GM23338 (cell line): Measurements from ENCODE around the gene TAF1D. TPM values are rescaled to one million over a fixed set of nuclear protein-coding genes. Genes with fewer than 3 reads are reported as not detected.

Experiments used
- ATAC-seq: fragments of 200-7000 bp; cut with Tn5 transposase; 3 replicates; pipeline ENCODE4 v1.9.1; 2020
- DNase-seq: peaks from one replicate; pipeline ENCODE4 v3.0.0-alpha.2; 2015; ENCODE audit warnings: low spot score
- H2AFZ ChIP-seq: fragments of 200-600 bp; sonication (generic); 2 replicates; pipeline ENCODE4 v1.8.0; 2016; ENCODE audit warnings: antibody characterized with exemption, mild to moderate bottlenecking, moderate library complexity
- H3F3A ChIP-seq: fragments of 200-600 bp; sonication (generic); replicated peaks from 2 replicates; pipeline ENCODE4 v1.8.0; 2017; ENCODE audit warnings: antibody characterized with exemption, mixed run types, low read depth
- H3K27ac ChIP-seq: fragments of 200-600 bp; sonication (generic); 2 replicates; pipeline ENCODE4 v1.6.1; 2016; ENCODE audit warnings: low read depth
- H3K27me3 ChIP-seq: fragments of 200-600 bp; sonication (generic); 2 replicates; pipeline ENCODE4 v1.8.0; 2016; ENCODE audit warnings: mild to moderate bottlenecking, mixed run types, moderate library complexity; ENCODE audit not compliant: insufficient read depth
- H3K36me3 ChIP-seq: fragments of 200-600 bp; sonication (generic); 2 replicates; pipeline ENCODE4 v1.8.0; 2016; ENCODE audit warnings: mild to moderate bottlenecking; ENCODE audit not compliant: insufficient read depth
- H3K4me1 ChIP-seq: fragments of 200-600 bp; sonication (generic); 2 replicates; pipeline ENCODE4 v1.8.0; 2016; ENCODE audit warnings: mild to moderate bottlenecking, moderate library complexity; ENCODE audit not compliant: insufficient read depth
- H3K4me2 ChIP-seq: fragments of 200-600 bp; sonication (generic); 2 replicates; pipeline ENCODE4 v1.7.1; 2017; ENCODE audit warnings: mixed run types
- H3K4me3 ChIP-seq: fragments of 200-600 bp; sonication (generic); 2 replicates; pipeline ENCODE4 v1.6.1; 2016; ENCODE audit warnings: mixed run types
- H3K79me2 ChIP-seq: fragments of 200-600 bp; sonication (generic); replicated peaks from 2 replicates; pipeline ENCODE4 v1.8.0; 2017; ENCODE audit warnings: mild to moderate bottlenecking; ENCODE audit not compliant: insufficient read depth
- H3K9me2 ChIP-seq: fragments of 200-600 bp; sonication (generic); 2 replicates; pipeline ENCODE4 v1.8.0; 2017; ENCODE audit not compliant: insufficient read depth
- H4K20me1 ChIP-seq: fragments of 200-600 bp; sonication (generic); replicated peaks from 2 replicates; pipeline ENCODE4 v1.8.0; 2017; ENCODE audit warnings: mild to moderate bottlenecking; ENCODE audit not compliant: insufficient read depth
- H3K27ac Mint-ChIP-seq: 2 replicates; pipeline ENCODE4 v1.8.0; 2020; ENCODE audit warnings: inconsistent platforms, mild to moderate bottlenecking, moderate library complexity, mixed read lengths
- H3K27me3 Mint-ChIP-seq: 3 replicates; pipeline ENCODE4 v1.8.0; 2022; ENCODE audit warnings: low read depth, mild to moderate bottlenecking, moderate library complexity, mixed read lengths, inconsistent platforms; ENCODE audit not compliant: insufficient read depth, poor library complexity
- H3K36me3 Mint-ChIP-seq: 3 replicates; pipeline ENCODE4 v1.8.0; 2021; ENCODE audit warnings: low read depth, mild to moderate bottlenecking, inconsistent platforms, moderate library complexity, mixed read lengths
- H3K4me1 Mint-ChIP-seq: 3 replicates; pipeline ENCODE4 v1.8.0; 2020; ENCODE audit warnings: mild to moderate bottlenecking, inconsistent platforms, mixed read lengths
- H3K4me3 Mint-ChIP-seq: 3 replicates; pipeline ENCODE4 v1.8.0; 2021; ENCODE audit warnings: moderate library complexity, mild to moderate bottlenecking, inconsistent platforms, mixed read lengths
- H3K9me3 Mint-ChIP-seq: 3 replicates; pipeline ENCODE4 v1.8.0; 2020; ENCODE audit warnings: moderate library complexity, mild to moderate bottlenecking, inconsistent platforms, mixed read lengths
- CREB1 ChIP-seq: fragments of 250-450 bp; sonication (Bioruptor Pico); IDR thresholded peaks from 2 replicates; pipeline ENCODE4 v1.5.0; 2020; ENCODE audit warnings: low read depth, mild to moderate bottlenecking, moderate library complexity
- EZH2 ChIP-seq: fragments of 200-600 bp; sonication (generic); IDR thresholded peaks from one replicate; pipeline ENCODE4 v1.8.0; 2017; ENCODE audit warnings: antibody characterized with exemption, mild to moderate bottlenecking, low read depth; ENCODE audit not compliant: unreplicated experiment
- EZH2phosphoT487 ChIP-seq: fragments of 200-600 bp; sonication (generic); IDR thresholded peaks from one replicate; pipeline ENCODE4 v1.8.1; 2018; ENCODE audit warnings: antibody characterized with exemption; ENCODE audit not compliant: unreplicated experiment
- JUNB ChIP-seq: IDR thresholded peaks from one replicate; pipeline ENCODE4 v1.6.1; 2016; ENCODE audit warnings: antibody characterized with exemption; ENCODE audit not compliant: unreplicated experiment
- NANOG ChIP-seq: IDR thresholded peaks from 2 replicates; pipeline ENCODE4 v1.6.1; 2016; ENCODE audit warnings: antibody characterized with exemption, borderline replicate concordance
- POLR2AphosphoS5 ChIP-seq: IDR thresholded peaks from 2 replicates; pipeline ENCODE4 v1.6.1; 2016; ENCODE audit warnings: antibody characterized with exemption, low read depth
- ZNF114 ChIP-seq: fragments of 250-450 bp; sonication (Bioruptor Pico); IDR thresholded peaks from 2 replicates; pipeline ENCODE4 v1.5.0; 2020; ENCODE audit warnings: mild to moderate bottlenecking, moderate library complexity
- polyA plus RNA-seq: library from polyadenylated mRNA; unstranded; fragments of >200 nt; fragmentation: Nextera tagmentation; extraction: Ambion mirVana; gene quantifications from 2 replicates; pipeline ENCODE4 v1.2.1, GENCODE V29; 2016
- total RNA-seq: library from RNA; depleted of rRNA; stranded (reverse); fragments of >200 nt; shearing (Covaris generic); gene quantifications from 2 replicates; pipeline ENCODE4 v1.2.3, GENCODE V29; 2014
- TF ChIP-seq, protein P1 (sequence below), 2 experiments: fragments of 200-600 bp in 1 of 2; sonication (generic) in 1 of 2; conservative IDR thresholded peaks; 2 replicates each; pipeline versions ENCODE4 v1.5.1 to v1.6.1; 2016 to 2017; ENCODE audit warnings: antibody characterized with exemption in 2 of 2, low read depth in 2 of 2, mild to moderate bottlenecking in 2 of 2, moderate library complexity in 1 of 2
- TF ChIP-seq, protein P2 (sequence below): IDR thresholded peaks from one replicate; pipeline ENCODE4 v1.6.1; 2018; ENCODE audit warnings: antibody characterized with exemption; ENCODE audit not compliant: unreplicated experiment

TAF1D gene
- total and polyA plus RNA-seq, 2 experiments from 2014 or later, result 240 to 246 TPM

DNA sequence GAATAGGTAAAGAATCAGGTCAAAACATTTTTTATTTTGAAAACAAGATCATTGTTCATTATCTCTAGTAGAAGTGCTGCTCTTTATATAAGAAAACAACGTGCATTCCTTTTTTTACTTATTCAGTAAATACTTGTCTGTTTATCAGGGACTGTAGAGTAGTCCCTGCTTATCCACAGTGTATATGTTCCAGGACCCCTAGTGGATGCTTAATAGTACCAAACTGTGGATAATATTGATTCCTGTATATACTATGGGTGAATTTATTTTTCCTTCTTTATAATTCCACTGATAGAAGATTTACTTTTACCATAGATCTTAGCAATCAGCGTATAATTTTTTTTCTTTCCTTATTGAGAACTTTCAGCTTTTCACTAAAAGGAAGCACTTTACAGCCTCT lies 47.2 kb downstream of the TAF1D start:
- H3K4me3 Mint-ChIP-seq, result no peak overlapping the region
- Histone ChIP-seq H3K27me3 (no peaks in the 10 kb centered on the region), H3K4me1 (no peaks in the 10 kb centered on the region), H3K27ac (no peak overlapping the region), H3K4me3 (no peak overlapping the region), H3K79me2 (no peaks in the 10 kb centered on the region), H2AFZ (no peak overlapping the region), H4K20me1 (0 out of 2 replicates have a peak, but pooled peaks cover 2% of the 10 kb centered on the region), H3K36me3 (peaks cover 52% of the 10 kb centered on the region), H3K9me2 (no peaks in the 10 kb centered on the region), H3K4me2 (no peak overlapping the region), H3F3A (no peaks in the 10 kb centered on the region)
- H3K27me3 Mint-ChIP-seq, result no peaks in the 10 kb centered on the region
- TF ChIP-seq, protein P1, sequence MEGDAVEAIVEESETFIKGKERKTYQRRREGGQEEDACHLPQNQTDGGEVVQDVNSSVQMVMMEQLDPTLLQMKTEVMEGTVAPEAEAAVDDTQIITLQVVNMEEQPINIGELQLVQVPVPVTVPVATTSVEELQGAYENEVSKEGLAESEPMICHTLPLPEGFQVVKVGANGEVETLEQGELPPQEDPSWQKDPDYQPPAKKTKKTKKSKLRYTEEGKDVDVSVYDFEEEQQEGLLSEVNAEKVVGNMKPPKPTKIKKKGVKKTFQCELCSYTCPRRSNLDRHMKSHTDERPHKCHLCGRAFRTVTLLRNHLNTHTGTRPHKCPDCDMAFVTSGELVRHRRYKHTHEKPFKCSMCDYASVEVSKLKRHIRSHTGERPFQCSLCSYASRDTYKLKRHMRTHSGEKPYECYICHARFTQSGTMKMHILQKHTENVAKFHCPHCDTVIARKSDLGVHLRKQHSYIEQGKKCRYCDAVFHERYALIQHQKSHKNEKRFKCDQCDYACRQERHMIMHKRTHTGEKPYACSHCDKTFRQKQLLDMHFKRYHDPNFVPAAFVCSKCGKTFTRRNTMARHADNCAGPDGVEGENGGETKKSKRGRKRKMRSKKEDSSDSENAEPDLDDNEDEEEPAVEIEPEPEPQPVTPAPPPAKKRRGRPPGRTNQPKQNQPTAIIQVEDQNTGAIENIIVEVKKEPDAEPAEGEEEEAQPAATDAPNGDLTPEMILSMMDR (conservative IDR thresholded peaks at IDR 0.05; ENCODE audit: low read depth in 2 of 2), result 0 out of 4 replicates have a peak, but pooled peaks of 1 of the 2 experiments have one; percentile 15
- TF ChIP-seq, protein P2, sequence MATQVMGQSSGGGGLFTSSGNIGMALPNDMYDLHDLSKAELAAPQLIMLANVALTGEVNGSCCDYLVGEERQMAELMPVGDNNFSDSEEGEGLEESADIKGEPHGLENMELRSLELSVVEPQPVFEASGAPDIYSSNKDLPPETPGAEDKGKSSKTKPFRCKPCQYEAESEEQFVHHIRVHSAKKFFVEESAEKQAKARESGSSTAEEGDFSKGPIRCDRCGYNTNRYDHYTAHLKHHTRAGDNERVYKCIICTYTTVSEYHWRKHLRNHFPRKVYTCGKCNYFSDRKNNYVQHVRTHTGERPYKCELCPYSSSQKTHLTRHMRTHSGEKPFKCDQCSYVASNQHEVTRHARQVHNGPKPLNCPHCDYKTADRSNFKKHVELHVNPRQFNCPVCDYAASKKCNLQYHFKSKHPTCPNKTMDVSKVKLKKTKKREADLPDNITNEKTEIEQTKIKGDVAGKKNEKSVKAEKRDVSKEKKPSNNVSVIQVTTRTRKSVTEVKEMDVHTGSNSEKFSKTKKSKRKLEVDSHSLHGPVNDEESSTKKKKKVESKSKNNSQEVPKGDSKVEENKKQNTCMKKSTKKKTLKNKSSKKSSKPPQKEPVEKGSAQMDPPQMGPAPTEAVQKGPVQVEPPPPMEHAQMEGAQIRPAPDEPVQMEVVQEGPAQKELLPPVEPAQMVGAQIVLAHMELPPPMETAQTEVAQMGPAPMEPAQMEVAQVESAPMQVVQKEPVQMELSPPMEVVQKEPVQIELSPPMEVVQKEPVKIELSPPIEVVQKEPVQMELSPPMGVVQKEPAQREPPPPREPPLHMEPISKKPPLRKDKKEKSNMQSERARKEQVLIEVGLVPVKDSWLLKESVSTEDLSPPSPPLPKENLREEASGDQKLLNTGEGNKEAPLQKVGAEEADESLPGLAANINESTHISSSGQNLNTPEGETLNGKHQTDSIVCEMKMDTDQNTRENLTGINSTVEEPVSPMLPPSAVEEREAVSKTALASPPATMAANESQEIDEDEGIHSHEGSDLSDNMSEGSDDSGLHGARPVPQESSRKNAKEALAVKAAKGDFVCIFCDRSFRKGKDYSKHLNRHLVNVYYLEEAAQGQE, result no peak
- H3K36me3 Mint-ChIP-seq, result peaks cover 52% of the 10 kb centered on the region
- no peak overlapping the region for H3K27ac Mint-ChIP-seq
- ATAC-seq (no peak), DNase-seq (no peak)
- no peaks in the 10 kb centered on the region for H3K4me1 Mint-ChIP-seq
- no peaks in the 10 kb centered on the region for H3K9me3 Mint-ChIP-seq

DNA sequence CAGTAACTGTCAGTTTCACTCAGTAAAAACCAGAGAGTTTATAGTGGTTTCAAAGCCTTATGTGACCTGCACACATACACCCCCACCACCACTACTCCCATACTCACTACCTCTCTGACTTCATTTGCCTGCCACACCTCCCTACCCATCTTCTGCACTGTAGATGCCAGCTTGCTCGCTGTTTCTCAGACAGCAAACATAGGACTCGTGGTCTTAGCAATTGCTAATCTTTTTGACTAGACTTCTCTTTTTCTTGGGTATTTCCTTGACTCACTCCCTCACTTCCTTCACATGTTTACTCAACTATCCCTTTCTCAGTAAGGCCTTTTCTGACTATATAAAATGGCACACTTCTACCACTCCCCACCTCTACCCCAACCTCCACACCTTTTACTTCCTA lies 52.1 kb downstream of the TAF1D start:
- H3K4me3 Mint-ChIP-seq, result no peak overlapping the region
- Histone ChIP-seq H2AFZ (no peak overlapping the region), H3K36me3 (peaks cover 18% of the 10 kb centered on the region; the same call in 1 of the 2 replicates), H3K4me1 (no peaks in the 10 kb centered on the region), H3K27me3 (no peaks in the 10 kb centered on the region), H3F3A (no peaks in the 10 kb centered on the region), H3K4me2 (no peak overlapping the region), H4K20me1 (no peaks in the 10 kb centered on the region), H3K79me2 (no peaks in the 10 kb centered on the region), H3K27ac (no peak overlapping the region), H3K9me2 (no peaks in the 10 kb centered on the region), H3K4me3 (no peak overlapping the region)
- no peak overlapping the region for H3K27ac Mint-ChIP-seq
- ATAC-seq (no peak), DNase-seq (no peak)
- TF ChIP-seq EZH2phosphoT487 (no peak), NANOG (no peak), EZH2 (no peak), JUNB (no peak), CREB1 (CRISPR knock-in tag) (no peak), POLR2AphosphoS5 (no peak), ZNF114 (CRISPR knock-in tag) (no peak)
- TF ChIP-seq, protein P2, result no peak
- H3K4me1 Mint-ChIP-seq, result no peaks in the 10 kb centered on the region
- H3K36me3 Mint-ChIP-seq, result peaks cover 43% of the 10 kb centered on the region
- H3K27me3 Mint-ChIP-seq, result no peaks in the 10 kb centered on the region
- no peaks in the 10 kb centered on the region for H3K9me3 Mint-ChIP-seq
